Panc1 (cell line): ENCODE data around the gene RELL1. TPM values are rescaled to one million over a fixed set of nuclear protein-coding genes. Genes with fewer than 3 reads are reported as not detected.

ENCODE experiments used
- ATAC-seq: fragments of 200-7000 bp; cut with Tn5 transposase; 2 replicates; pipeline ENCODE4 v1.9.1; 2020; ENCODE audit warnings: mild to moderate bottlenecking, moderate library complexity
- BruUV-seq: library from RNA; stranded (reverse); fragments of 400-500 nt; replicated peaks from 2 replicates; lab custom pipeline; 2021; lab: Mats Ljungman, UMichigan
- CTCF ChIA-PET: fragments of 300-600 bp; sonication (Branson Sonifier 250); formaldehyde crosslinking; loops from one replicate; lab custom pipeline; 2022; ENCODE audit warnings: antibody characterized with exemption; lab: Charles Lee
- POLR2A ChIA-PET: fragments of 300-600 bp; sonication (Branson Sonifier 250); formaldehyde crosslinking; loops from one replicate; lab custom pipeline; 2022; ENCODE audit warnings: antibody characterized with exemption; lab: Charles Lee
- DNase-seq: peaks from one replicate; pipeline ENCODE4 v3.0.0-alpha.2; 2010; ENCODE audit warnings: low read depth, low spot score
- H3K27ac ChIP-seq: 2 replicates; pipeline ENCODE4 v1.5.1; 2011; ENCODE audit warnings: mild to moderate bottlenecking, low read length, inconsistent platforms
- H3K27me3 ChIP-seq: fragments of 200-500 bp; sonication (Bioruptor generic); 2 replicates; pipeline ENCODE4 v1.6.0; 2014; ENCODE audit warnings: low read length, inconsistent platforms; ENCODE audit not compliant: control insufficient read depth, insufficient read depth
- H3K36me3 ChIP-seq: fragments of 200-500 bp; sonication (Bioruptor generic); 2 replicates; pipeline ENCODE4 v1.5.1; 2014; ENCODE audit warnings: inconsistent platforms, mild to moderate bottlenecking, low read length, moderate library complexity; ENCODE audit not compliant: control insufficient read depth, insufficient read depth
- H3K4me1 ChIP-seq: 2 replicates; pipeline ENCODE4 v1.5.1; 2011; ENCODE audit warnings: inconsistent platforms, mild to moderate bottlenecking, low read length, moderate library complexity; ENCODE audit not compliant: control insufficient read depth, insufficient read depth
- H3K4me3 ChIP-seq, 2 experiments: 2 replicates each; pipeline ENCODE4 v1.5.1; 2011 to 2012; ENCODE audit warnings: low read depth in 2 of 2, low read length in 2 of 2, mild to moderate bottlenecking in 2 of 2, inconsistent platforms in 1 of 2, moderate library complexity in 1 of 2
- H3K9me3 ChIP-seq: fragments of 200-500 bp; sonication (Bioruptor generic); 2 replicates; pipeline ENCODE4 v1.5.1; 2014; ENCODE audit warnings: low read depth, mild to moderate bottlenecking, inconsistent platforms, low read length, moderate library complexity; ENCODE audit not compliant: control insufficient read depth, insufficient read depth
- CTCF ChIP-seq: fragments of 450-650 bp; IDR thresholded peaks from 2 replicates; pipeline ENCODE4 v1.5.1; 2017; ENCODE audit warnings: mild to moderate bottlenecking
- POLR2AphosphoS5 ChIP-seq: IDR thresholded peaks from 2 replicates; pipeline ENCODE4 v1.6.1; 2012; ENCODE audit warnings: mild to moderate bottlenecking, low read depth, low read length, moderate library complexity
- REST ChIP-seq, 2 experiments: IDR thresholded peaks; 2 replicates each; pipeline ENCODE4 v1.6.1; 2011 to 2012; ENCODE audit warnings: low read depth in 2 of 2, control low read depth in 1 of 2, low read length in 1 of 2, mild to moderate bottlenecking in 1 of 2, moderate library complexity in 1 of 2; ENCODE audit not compliant: insufficient read depth in 1 of 2
- SIN3A ChIP-seq: IDR thresholded peaks from 2 replicates; pipeline ENCODE4 v1.6.1; 2012; ENCODE audit warnings: low read depth, mild to moderate bottlenecking, low read length, moderate library complexity, borderline replicate concordance; ENCODE audit not compliant: insufficient read depth
- TCF7L2 ChIP-seq: IDR thresholded peaks from 2 replicates; pipeline ENCODE4 v1.6.1; 2011; ENCODE audit warnings: mild to moderate bottlenecking, low read depth, low read length, inconsistent platforms
- in situ Hi-C: cut with HindIII; loops from 2 replicates; pipeline ENCODE4 v1.10.0; 2016; ENCODE audit warnings: low sequenced_read_pairs, low pct_unique_long_range_greater_than_20kb
- intact Hi-C: fragments of 100-400 bp; cut with micrococcal nuclease; formaldehyde crosslinking; loops from one replicate; pipeline ENCODE4 v1.10.0; 2022; ENCODE audit not compliant: unreplicated experiment
- total RNA-seq: library from RNA; stranded (reverse); gene quantifications from one replicate; pipeline ENCODE4 v1.2.1, GENCODE V29; 2021; ENCODE audit not compliant: unreplicated experiment

RELL1 gene
- total RNA-seq, 1 experiment from 2014 or later = 29.1 TPM

GRCh38 chr4:37652747-37653527, 33.2 kb downstream of the RELL1 start:
- no peak for DNase-seq
- Histone ChIP-seq H3K27me3 (no peaks in the 10 kb centered on the region), H3K4me3 (no peak overlapping the region), H3K27ac (no peak overlapping the region), H3K36me3 (no peaks in the 10 kb centered on the region), H3K9me3 (no peaks in the 10 kb centered on the region), H3K4me1 (peaks cover 32% of the 10 kb centered on the region)
- POLR2A ChIA-PET = no interaction called here
- TF ChIP-seq CTCF = no peak
- TF ChIP-seq SIN3A = no peak
- TF ChIP-seq POLR2AphosphoS5 = no peak
- TF ChIP-seq TCF7L2 = no peak
- TF ChIP-seq REST (IDR thresholded peaks at IDR 0.05; ENCODE audit: insufficient read depth in 1 of 2, low read depth in 2 of 2, low read length in 1 of 2) = no peak
- CTCF ChIA-PET = no interaction called here
- in situ Hi-C loops = no loop called here
- no peak for ATAC-seq
- intact Hi-C loops = no loop called here
- BruUV-seq = no TSS peak

GRCh38 chr4:37651781-37652377, 34.3 kb downstream of the RELL1 start:
- H3K27me3 ChIP-seq = no peaks in the 10 kb centered on the region
- ChIA-PET CTCF (no interaction called here), POLR2A (no interaction called here)
- no peak for DNase-seq
- ATAC-seq = no peak
- H3K4me1 ChIP-seq = peaks cover 35% of the 10 kb centered on the region
- intact Hi-C loops = no loop called here
- no peaks in the 10 kb centered on the region for H3K36me3 ChIP-seq
- H3K4me3 ChIP-seq = no peak overlapping the region
- no peak overlapping the region for H3K27ac ChIP-seq
- in situ Hi-C loops = no loop called here
- BruUV-seq = no TSS peak
- no peaks in the 10 kb centered on the region for H3K9me3 ChIP-seq
- TF ChIP-seq TCF7L2 = no peak
- no peak for TF ChIP-seq REST (IDR thresholded peaks at IDR 0.05; ENCODE audit: insufficient read depth in 1 of 2, low read depth in 2 of 2, low read length in 1 of 2)
- no peak for TF ChIP-seq CTCF
- TF ChIP-seq SIN3A = no peak
- no peak for TF ChIP-seq POLR2AphosphoS5
